GM23338 (cell line): ENCODE data around the gene MAP4K1. TPM values are rescaled to one million over a fixed set of nuclear protein-coding genes. Genes with fewer than 3 reads are reported as not detected.

Experiments
- CREB1 ChIP-seq: fragments of 250-450 bp; sonication (Bioruptor Pico); IDR thresholded peaks from 2 replicates; pipeline ENCODE4 v1.5.0; 2020; ENCODE audit warnings: low read depth, mild to moderate bottlenecking, moderate library complexity
- CTCF ChIP-seq, 2 experiments: fragments of 200-600 bp in 1 of 2; sonication (generic) in 1 of 2; conservative IDR thresholded peaks; 2 replicates each; pipeline versions ENCODE4 v1.5.1 to v1.6.1; 2016 to 2017; ENCODE audit warnings: antibody characterized with exemption in 2 of 2, low read depth in 2 of 2, mild to moderate bottlenecking in 2 of 2, moderate library complexity in 1 of 2
- ETS1 ChIP-seq: IDR thresholded peaks from 2 replicates; pipeline ENCODE4 v1.6.1; 2016; ENCODE audit warnings: antibody characterized with exemption
- EZH2 ChIP-seq: fragments of 200-600 bp; sonication (generic); IDR thresholded peaks from one replicate; pipeline ENCODE4 v1.8.0; 2017; ENCODE audit warnings: antibody characterized with exemption, mild to moderate bottlenecking, low read depth; ENCODE audit not compliant: unreplicated experiment
- EZH2phosphoT487 ChIP-seq: fragments of 200-600 bp; sonication (generic); IDR thresholded peaks from one replicate; pipeline ENCODE4 v1.8.1; 2018; ENCODE audit warnings: antibody characterized with exemption; ENCODE audit not compliant: unreplicated experiment
- JUNB ChIP-seq: IDR thresholded peaks from one replicate; pipeline ENCODE4 v1.6.1; 2016; ENCODE audit warnings: antibody characterized with exemption; ENCODE audit not compliant: unreplicated experiment
- POLR2AphosphoS5 ChIP-seq: IDR thresholded peaks from 2 replicates; pipeline ENCODE4 v1.6.1; 2016; ENCODE audit warnings: antibody characterized with exemption, low read depth
- STAT1 ChIP-seq: IDR thresholded peaks from one replicate; pipeline ENCODE4 v1.6.1; 2016; ENCODE audit warnings: antibody characterized with exemption; ENCODE audit not compliant: unreplicated experiment
- ZNF114 ChIP-seq: fragments of 250-450 bp; sonication (Bioruptor Pico); IDR thresholded peaks from 2 replicates; pipeline ENCODE4 v1.5.0; 2020; ENCODE audit warnings: mild to moderate bottlenecking, moderate library complexity
- ZNF331 ChIP-seq: fragments of 250-450 bp; sonication (Bioruptor Pico); IDR thresholded peaks from 2 replicates; pipeline ENCODE4 v1.5.0; 2020; ENCODE audit warnings: low read depth, mild to moderate bottlenecking, moderate library complexity
- polyA plus RNA-seq: library from polyadenylated mRNA; unstranded; fragments of >200 nt; fragmentation: Nextera tagmentation; extraction: Ambion mirVana; gene quantifications from 2 replicates; pipeline ENCODE4 v1.2.1, GENCODE V29; 2016
- total RNA-seq: library from RNA; depleted of rRNA; stranded (reverse); fragments of >200 nt; shearing (Covaris generic); gene quantifications from 2 replicates; pipeline ENCODE4 v1.2.3, GENCODE V29; 2014
- TF ChIP-seq, protein P1 (sequence below): fragments of 250-450 bp; sonication (Bioruptor Pico); IDR thresholded peaks from 2 replicates; pipeline ENCODE4 v1.5.0; 2020; ENCODE audit warnings: mild to moderate bottlenecking, moderate library complexity

Gene MAP4K1
- total and polyA plus RNA-seq, 2 experiments from 2014 or later = 7.7 to 44.6 TPM

DNA sequence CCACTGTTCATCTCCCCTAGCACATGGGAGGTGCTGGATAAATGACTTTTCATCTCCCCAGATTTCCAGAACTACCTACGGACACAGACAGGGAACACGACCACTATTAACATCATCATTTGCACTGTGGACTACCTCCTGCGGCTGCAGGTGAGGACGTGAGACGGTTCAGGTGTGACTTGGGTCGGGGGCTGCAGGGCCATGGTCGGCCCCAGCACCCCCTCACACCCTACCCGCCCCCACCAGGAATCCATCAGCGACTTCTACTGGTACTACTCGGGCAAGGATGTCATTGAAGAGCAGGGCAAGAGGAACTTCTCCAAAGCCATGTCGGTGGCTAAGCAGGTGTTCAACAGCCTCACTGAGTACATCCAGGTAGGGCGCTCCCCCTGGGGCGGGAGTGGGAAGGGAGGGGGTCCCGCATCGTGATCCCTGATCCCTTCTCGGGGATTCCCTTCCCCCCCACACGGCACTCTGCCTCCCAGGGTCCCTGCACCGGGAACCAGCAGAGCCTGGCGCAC is 74.4 kb downstream of the MAP4K1 start (continued):
- TF ChIP-seq, protein P1, sequence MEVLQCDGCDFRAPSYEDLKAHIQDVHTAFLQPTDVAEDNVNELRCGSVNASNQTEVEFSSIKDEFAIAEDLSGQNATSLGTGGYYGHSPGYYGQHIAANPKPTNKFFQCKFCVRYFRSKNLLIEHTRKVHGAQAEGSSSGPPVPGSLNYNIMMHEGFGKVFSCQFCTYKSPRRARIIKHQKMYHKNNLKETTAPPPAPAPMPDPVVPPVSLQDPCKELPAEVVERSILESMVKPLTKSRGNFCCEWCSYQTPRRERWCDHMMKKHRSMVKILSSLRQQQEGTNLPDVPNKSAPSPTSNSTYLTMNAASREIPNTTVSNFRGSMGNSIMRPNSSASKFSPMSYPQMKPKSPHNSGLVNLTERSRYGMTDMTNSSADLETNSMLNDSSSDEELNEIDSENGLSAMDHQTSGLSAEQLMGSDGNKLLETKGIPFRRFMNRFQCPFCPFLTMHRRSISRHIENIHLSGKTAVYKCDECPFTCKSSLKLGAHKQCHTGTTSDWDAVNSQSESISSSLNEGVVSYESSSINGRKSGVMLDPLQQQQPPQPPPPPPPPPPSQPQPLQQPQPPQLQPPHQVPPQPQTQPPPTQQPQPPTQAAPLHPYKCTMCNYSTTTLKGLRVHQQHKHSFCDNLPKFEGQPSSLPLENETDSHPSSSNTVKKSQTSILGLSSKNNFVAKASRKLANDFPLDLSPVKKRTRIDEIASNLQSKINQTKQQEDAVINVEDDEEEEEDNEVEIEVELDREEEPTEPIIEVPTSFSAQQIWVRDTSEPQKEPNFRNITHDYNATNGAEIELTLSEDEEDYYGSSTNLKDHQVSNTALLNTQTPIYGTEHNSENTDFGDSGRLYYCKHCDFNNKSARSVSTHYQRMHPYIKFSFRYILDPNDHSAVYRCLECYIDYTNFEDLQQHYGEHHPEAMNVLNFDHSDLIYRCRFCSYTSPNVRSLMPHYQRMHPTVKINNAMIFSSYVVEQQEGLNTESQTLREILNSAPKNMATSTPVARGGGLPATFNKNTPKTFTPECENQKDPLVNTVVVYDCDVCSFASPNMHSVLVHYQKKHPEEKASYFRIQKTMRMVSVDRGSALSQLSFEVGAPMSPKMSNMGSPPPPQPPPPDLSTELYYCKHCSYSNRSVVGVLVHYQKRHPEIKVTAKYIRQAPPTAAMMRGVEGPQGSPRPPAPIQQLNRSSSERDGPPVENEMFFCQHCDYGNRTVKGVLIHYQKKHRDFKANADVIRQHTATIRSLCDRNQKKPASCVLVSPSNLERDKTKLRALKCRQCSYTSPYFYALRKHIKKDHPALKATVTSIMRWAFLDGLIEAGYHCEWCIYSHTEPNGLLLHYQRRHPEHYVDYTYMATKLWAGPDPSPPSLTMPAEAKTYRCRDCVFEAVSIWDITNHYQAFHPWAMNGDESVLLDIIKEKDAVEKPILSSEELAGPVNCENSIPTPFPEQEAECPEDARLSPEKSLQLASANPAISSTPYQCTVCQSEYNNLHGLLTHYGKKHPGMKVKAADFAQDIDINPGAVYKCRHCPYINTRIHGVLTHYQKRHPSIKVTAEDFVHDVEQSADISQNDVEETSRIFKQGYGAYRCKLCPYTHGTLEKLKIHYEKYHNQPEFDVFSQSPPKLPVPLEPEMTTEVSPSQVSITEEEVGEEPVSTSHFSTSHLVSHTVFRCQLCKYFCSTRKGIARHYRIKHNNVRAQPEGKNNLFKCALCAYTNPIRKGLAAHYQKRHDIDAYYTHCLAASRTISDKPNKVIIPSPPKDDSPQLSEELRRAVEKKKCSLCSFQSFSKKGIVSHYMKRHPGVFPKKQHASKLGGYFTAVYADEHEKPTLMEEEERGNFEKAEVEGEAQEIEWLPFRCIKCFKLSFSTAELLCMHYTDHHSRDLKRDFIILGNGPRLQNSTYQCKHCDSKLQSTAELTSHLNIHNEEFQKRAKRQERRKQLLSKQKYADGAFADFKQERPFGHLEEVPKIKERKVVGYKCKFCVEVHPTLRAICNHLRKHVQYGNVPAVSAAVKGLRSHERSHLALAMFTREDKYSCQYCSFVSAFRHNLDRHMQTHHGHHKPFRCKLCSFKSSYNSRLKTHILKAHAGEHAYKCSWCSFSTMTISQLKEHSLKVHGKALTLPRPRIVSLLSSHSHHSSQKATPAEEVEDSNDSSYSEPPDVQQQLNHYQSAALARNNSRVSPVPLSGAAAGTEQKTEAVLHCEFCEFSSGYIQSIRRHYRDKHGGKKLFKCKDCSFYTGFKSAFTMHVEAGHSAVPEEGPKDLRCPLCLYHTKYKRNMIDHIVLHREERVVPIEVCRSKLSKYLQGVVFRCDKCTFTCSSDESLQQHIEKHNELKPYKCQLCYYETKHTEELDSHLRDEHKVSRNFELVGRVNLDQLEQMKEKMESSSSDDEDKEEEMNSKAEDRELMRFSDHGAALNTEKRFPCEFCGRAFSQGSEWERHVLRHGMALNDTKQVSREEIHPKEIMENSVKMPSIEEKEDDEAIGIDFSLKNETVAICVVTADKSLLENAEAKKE = no peak
- TF ChIP-seq EZH2 (no peak), STAT1 (no peak), ZNF331 (CRISPR knock-in tag) (no peak), POLR2AphosphoS5 (no peak; the same call in 1 of the 2 replicates), CREB1 (no peak), ETS1 (no peak), CTCF (conservative IDR thresholded peaks at IDR 0.05; ENCODE audit: low read depth in 2 of 2) (no peak), EZH2phosphoT487 (no peak), JUNB (no peak), ZNF114 (no peak)
